ENCODE measurements around the gene CMTM2. TPM values are rescaled to one million over a fixed set of nuclear protein-coding genes. Genes with fewer than 3 reads are reported as not detected.
"Not testable (repeated sequence)": the region's sequence is repeated elsewhere in the genome, so short reads cannot be mapped to it uniquely, and the experiment has no call there.

Gene CMTM2
- total RNA-seq, 1 donor from 2014 or later: not detected

GRCh38 chr16:66621973-66622372 is 42.7 kb downstream of the CMTM2 start:
- Histone ChIP-seq H3K79me2 (ENCODE audit: low read depth) (no peaks in the 10 kb centered on the region), H4K20me1 (ENCODE audit: low read depth) (peaks cover 2% of the 10 kb centered on the region), H3K36me3 (no peaks in the 10 kb centered on the region), H3K27me3 (no peaks in the 10 kb centered on the region), H3K4me2 (no peak overlapping the region), H3K9me3 (ENCODE audit: low read depth) (no peaks in the 10 kb centered on the region), H3K4me3 (no peak overlapping the region), H3K4me1 (peaks cover 9% of the 10 kb centered on the region), H3K9ac (no peak overlapping the region), H3F3A (ENCODE audit: low read depth) (peaks cover 6% of the 10 kb centered on the region), H2AFZ (replicated peaks) (no peak overlapping the region), H3K27ac (no peak overlapping the region)
- peaks cover 31% of the 10 kb centered on the region for H3K4me1 Mint-ChIP-seq
- H3K9me3 Mint-ChIP-seq: no peaks in the 10 kb centered on the region
- H3K27me3 Mint-ChIP-seq (ENCODE audit: insufficient read depth, low read depth): peaks cover 6% of the 10 kb centered on the region
- DNase-seq (ENCODE audit: low spot score): no peak
- TF ChIP-seq CTCF (IDR thresholded peaks at IDR 0.05): no peak
- no peak for TF ChIP-seq EZH2phosphoT487 (IDR thresholded peaks at IDR 0.05)
- no peak for TF ChIP-seq EZH2 (IDR thresholded peaks at IDR 0.05)
- no peak overlapping the region for H3K27ac Mint-ChIP-seq
- H3K4me3 Mint-ChIP-seq: no peak overlapping the region
- H3K36me3 Mint-ChIP-seq: peaks cover 9% of the 10 kb centered on the region

GRCh38 chr16:66622863-66623262 is 43.6 kb downstream of the CMTM2 start:
- Histone ChIP-seq H3K4me1 (peaks cover 5% of the 10 kb centered on the region), H3K27me3 (no peaks in the 10 kb centered on the region), H3K9me3 (ENCODE audit: low read depth) (no peaks in the 10 kb centered on the region), H4K20me1 (ENCODE audit: low read depth) (no peaks in the 10 kb centered on the region), H3K4me2 (no peak overlapping the region), H3K36me3 (no peaks in the 10 kb centered on the region), H3F3A (ENCODE audit: low read depth) (no peaks in the 10 kb centered on the region), H3K4me3 (no peak overlapping the region), H3K9ac (no peak overlapping the region), H3K79me2 (ENCODE audit: low read depth) (no peaks in the 10 kb centered on the region), H2AFZ (replicated peaks) (no peak overlapping the region), H3K27ac (no peak overlapping the region)
- no peak overlapping the region for H3K27ac Mint-ChIP-seq
- peaks cover 9% of the 10 kb centered on the region for H3K36me3 Mint-ChIP-seq
- TF ChIP-seq EZH2phosphoT487 (IDR thresholded peaks at IDR 0.05) (no peak), CTCF (IDR thresholded peaks at IDR 0.05) (no peak), EZH2 (IDR thresholded peaks at IDR 0.05) (no peak)
- H3K4me1 Mint-ChIP-seq: peaks cover 30% of the 10 kb centered on the region
- H3K27me3 Mint-ChIP-seq (ENCODE audit: insufficient read depth, low read depth): peaks cover 6% of the 10 kb centered on the region
- no peak overlapping the region for H3K4me3 Mint-ChIP-seq
- H3K9me3 Mint-ChIP-seq: no peaks in the 10 kb centered on the region
- no peak for DNase-seq (ENCODE audit: low spot score)

- Histone ChIP-seq H3K4me1 (peaks cover 5% of the 10 kb centered on the region), H3K27ac (no peak overlapping the region), H3K4me2 (no peak overlapping the region), H3K79me2 (ENCODE audit: low read depth) (no peaks in the 10 kb centered on the region), H3K36me3 (no peaks in the 10 kb centered on the region), H3K4me3 (no peak overlapping the region), H3K27me3 (no peaks in the 10 kb centered on the region), H3K9me3 (ENCODE audit: low read depth) (no peaks in the 10 kb centered on the region), H2AFZ (replicated peaks) (no peak overlapping the region), H3F3A (ENCODE audit: low read depth) (no peaks in the 10 kb centered on the region), H4K20me1 (ENCODE audit: low read depth) (no peaks in the 10 kb centered on the region), H3K9ac (no peak overlapping the region)
- Mint-ChIP-seq H3K4me1 (peaks cover 30% of the 10 kb centered on the region), H3K27me3 (ENCODE audit: insufficient read depth, low read depth) (peaks cover 6% of the 10 kb centered on the region), H3K4me3 (no peak overlapping the region), H3K36me3 (peaks cover 9% of the 10 kb centered on the region), H3K9me3 (no peaks in the 10 kb centered on the region), H3K27ac (peak overlapping the region; percentile 5)
- TF ChIP-seq EZH2phosphoT487 (IDR thresholded peaks at IDR 0.05) (no peak), CTCF (IDR thresholded peaks at IDR 0.05) (no peak), EZH2 (IDR thresholded peaks at IDR 0.05) (no peak)
- DNase-seq (ENCODE audit: low spot score): no peak
Observed at GRCh38 chr16:66623755-66624154, 44.5 kb downstream of the CMTM2 start.

GRCh38 chr16:66627611-66628378 is 48.5 kb downstream of the CMTM2 start:
- H3K9me3 Mint-ChIP-seq; H3K79me2 ChIP-seq (ENCODE audit: low read depth); H3K36me3 Mint-ChIP-seq; DNase-seq (ENCODE audit: low spot score); H3K27ac ChIP-seq; H3K36me3 ChIP-seq; H3K4me2 ChIP-seq; H3K4me1 ChIP-seq; H3K27me3 Mint-ChIP-seq (ENCODE audit: insufficient read depth, low read depth); H4K20me1 ChIP-seq (ENCODE audit: low read depth); H3K4me3 ChIP-seq; H2AFZ ChIP-seq (replicated peaks); H3K27ac Mint-ChIP-seq; H3K9ac ChIP-seq; H3K4me3 Mint-ChIP-seq; H3F3A ChIP-seq (ENCODE audit: low read depth); H3K27me3 ChIP-seq; H3K9me3 ChIP-seq (ENCODE audit: low read depth): not testable (repeated sequence)
- H3K4me1 Mint-ChIP-seq: peaks cover 18% of the 10 kb centered on the region

All from neural progenitor cell (in vitro differentiated cells).